IMR-90 (cell line): ENCODE measurements around the gene UCKL1. TPM values are rescaled to one million over a fixed set of nuclear protein-coding genes. Genes with fewer than 3 reads are reported as not detected.
"Not testable (repeated sequence)": the region's sequence is repeated elsewhere in the genome, so short reads cannot be mapped to it uniquely, and the experiment has no call there.

Experiments used
- ATAC-seq: fragments of 200-7000 bp; cut with Tn5 transposase; 2 replicates; pipeline ENCODE4 v1.9.1; 2020; ENCODE audit warnings: low read depth, mild to moderate bottlenecking, moderate library complexity
- BruUV-seq: library from RNA; stranded (reverse); fragments of 400-500 nt; replicated peaks from 2 replicates; lab custom pipeline; 2021; lab: Mats Ljungman, UMichigan
- CTCF ChIA-PET: fragments of 300-600 bp; formaldehyde crosslinking; extraction: SDS; loops from one replicate; lab custom pipeline; 2021; ENCODE audit warnings: antibody characterized with exemption; lab: Yijun Ruan, JAX
- POLR2A ChIA-PET: fragments of 300-600 bp; sonication (Branson Sonifier 250); formaldehyde crosslinking; loops from one replicate; lab custom pipeline; 2022; ENCODE audit warnings: antibody characterized with exemption; ENCODE audit not compliant: unreplicated experiment; lab: Charles Lee
- DNase-seq: peaks from one replicate; pipeline ENCODE4 v3.0.0; 2013
- H2AFZ ChIP-seq: replicated peaks from 2 replicates; pipeline ENCODE3; 2013; ENCODE audit warnings: low read length, mild to moderate bottlenecking; ENCODE audit not compliant: poor library complexity
- H2AK5ac ChIP-seq: 2 replicates; pipeline ENCODE4 v1.6.1; 2013; ENCODE audit warnings: low read depth, low read length, inconsistent platforms
- H2AK9ac ChIP-seq: replicated peaks from 2 replicates; pipeline ENCODE3; 2013; ENCODE audit warnings: mild to moderate bottlenecking, low read depth, low read length, moderate library complexity; ENCODE audit not compliant: poor library complexity
- H2BK120ac ChIP-seq: 2 replicates; pipeline ENCODE4 v1.6.1; 2013; ENCODE audit warnings: low read depth, low read length, inconsistent platforms
- H2BK15ac ChIP-seq: 3 replicates; pipeline ENCODE4 v1.6.1; 2013; ENCODE audit warnings: low read depth, low read length, inconsistent platforms
- H2BK20ac ChIP-seq: 2 replicates; pipeline ENCODE4 v1.6.1; 2013; ENCODE audit warnings: low read depth, mild to moderate bottlenecking, inconsistent platforms, low read length, moderate library complexity
- H2BK5ac ChIP-seq: 2 replicates; pipeline ENCODE4 v1.6.1; 2013; ENCODE audit warnings: mild to moderate bottlenecking, low read depth, low read length, inconsistent platforms; ENCODE audit not compliant: poor library complexity, severe bottlenecking
- H3K14ac ChIP-seq: replicated peaks from 2 replicates; pipeline ENCODE4 v1.6.1; 2013; ENCODE audit warnings: low read depth, low read length, inconsistent platforms
- H3K18ac ChIP-seq: 2 replicates; pipeline ENCODE4 v1.6.1; 2013; ENCODE audit warnings: low read depth, low read length, control low read depth
- H3K23ac ChIP-seq: 2 replicates; pipeline ENCODE4 v1.6.1; 2013; ENCODE audit warnings: low read depth, low read length, inconsistent platforms
- H3K27ac ChIP-seq: 2 replicates; pipeline ENCODE4 v1.5.1; 2013; ENCODE audit warnings: mild to moderate bottlenecking, control low read depth, low read length; ENCODE audit not compliant: insufficient read depth
- H3K27me3 ChIP-seq: 2 replicates; pipeline ENCODE4 v1.6.1; 2013; ENCODE audit warnings: low read length; ENCODE audit not compliant: control insufficient read depth, insufficient read depth
- H3K36me3 ChIP-seq: 2 replicates; pipeline ENCODE4 v1.6.1; 2013; ENCODE audit warnings: low read length, mixed read lengths; ENCODE audit not compliant: control insufficient read depth, insufficient read depth
- H3K4ac ChIP-seq: 2 replicates; pipeline ENCODE4 v1.6.1; 2013; ENCODE audit warnings: low read depth, low read length, inconsistent platforms
- H3K4me1 ChIP-seq: 2 replicates; pipeline ENCODE4 v1.6.1; 2013; ENCODE audit warnings: low read length, mixed read lengths; ENCODE audit not compliant: control insufficient read depth, insufficient read depth
- H3K4me2 ChIP-seq: 2 replicates; pipeline ENCODE4 v1.6.1; 2013; ENCODE audit warnings: low read depth, mild to moderate bottlenecking, control low read depth, low read length, moderate library complexity
- H3K4me3 ChIP-seq: 2 replicates; pipeline ENCODE4 v1.5.1; 2013; ENCODE audit warnings: low read depth, mild to moderate bottlenecking, control low read depth, low read length, moderate library complexity; ENCODE audit not compliant: insufficient read depth
- H3K56ac ChIP-seq: 2 replicates; pipeline ENCODE4 v1.6.1; 2013; ENCODE audit warnings: low read length, inconsistent platforms; ENCODE audit not compliant: insufficient read depth; ENCODE audit errors: extremely low read depth
- H3K79me1 ChIP-seq, 2 experiments: 2 replicates each; pipeline ENCODE4 v1.6.1; 2013; ENCODE audit warnings: low read length in 2 of 2, inconsistent platforms in 1 of 2, low read depth in 1 of 2
- H3K9ac ChIP-seq: 2 replicates; pipeline ENCODE4 v1.6.1; 2013; ENCODE audit warnings: low read depth, low read length, control low read depth
- H3K9me1 ChIP-seq: 2 replicates; pipeline ENCODE4 v1.6.1; 2013; ENCODE audit warnings: low read length, inconsistent platforms; ENCODE audit not compliant: insufficient read depth
- H3K9me3 ChIP-seq: 2 replicates; pipeline ENCODE4 v1.6.1; 2013; ENCODE audit warnings: low read length; ENCODE audit not compliant: control insufficient read depth, insufficient read depth
- H4K20me1 ChIP-seq: 2 replicates; pipeline ENCODE4 v1.6.1; 2013; ENCODE audit warnings: low read length, inconsistent platforms; ENCODE audit not compliant: insufficient read depth
- H4K5ac ChIP-seq: 2 replicates; pipeline ENCODE4 v1.6.1; 2013; ENCODE audit warnings: mild to moderate bottlenecking, low read depth, low read length, control low read depth
- H4K8ac ChIP-seq, 2 experiments: 2 replicates each; pipeline ENCODE4 v1.6.1; 2013; ENCODE audit warnings: low read depth in 2 of 2, low read length in 2 of 2, control low read depth in 1 of 2, inconsistent platforms in 1 of 2
- H4K91ac ChIP-seq: 2 replicates; pipeline ENCODE4 v1.6.1; 2013; ENCODE audit warnings: low read depth, low read length, inconsistent platforms; ENCODE audit not compliant: insufficient read depth
- CTCF ChIP-seq: conservative IDR thresholded peaks from 2 replicates; pipeline ENCODE4 v1.5.1; 2012; ENCODE audit warnings: mild to moderate bottlenecking, low read depth, low read length, improper control_type of control experiment
- POLR2A ChIP-seq: IDR thresholded peaks from 2 replicates; pipeline ENCODE4 v1.6.1; 2012; ENCODE audit warnings: mild to moderate bottlenecking, low read depth, low read length
- WGBS, 2 experiments: methylation state at CpG; one replicate each; pipeline versions ENCODE4 v1.1.5 to v1.1.7; 2013; ENCODE audit warnings: missing lambda C conversion rate in 2 of 2; ENCODE audit not compliant: insufficient read length in 1 of 2; ENCODE audit errors: extremely low coverage in 2 of 2; 5-methylcytosine and 5-hydroxymethylcytosine counted together
- dilution Hi-C: fragments of 300-500 bp; cut with HindIII; formaldehyde crosslinking; loops from one replicate; pipeline ENCODE4 v1.14.3; 2018; ENCODE audit warnings: low sequenced_read_pairs; ENCODE audit not compliant: unreplicated experiment
- in situ Hi-C: fragments of 300-500 bp; cut with MboI; formaldehyde crosslinking; loops from 3 replicates; pipeline ENCODE4 v1.14.3; 2019; ENCODE audit warnings: low sequenced_read_pairs, inconsistent platforms, mixed read lengths
- intact Hi-C: fragments of 100-400 bp; cut with micrococcal nuclease; formaldehyde crosslinking; loops from 2 replicates; pipeline ENCODE4 v1.10.0; 2022
- polyA plus RNA-seq, 3 experiments: library from polyadenylated mRNA; depleted of rRNA; stranded (reverse); fragments of >200 nt; gene quantifications; 2 replicates each; pipeline ENCODE4 v1.2.3, GENCODE V29; 2012; ENCODE audit warnings: low replicate concordance in 1 of 3
- total RNA-seq: library from RNA; depleted of rRNA; stranded (reverse); fragments of >200 nt; gene quantifications from 2 replicates; pipeline ENCODE4 v1.2.3, GENCODE V29; 2012

The UCKL1 gene
- total and polyA plus RNA-seq, 2 of the 4 experiments (the other 2 are of a cell fraction), result 16.7 to 54.7 TPM

GRCh38 chr20:63976980-63977738 lies 20.9 kb upstream of the UCKL1 start (continued):
- TF ChIP-seq CTCF (no peak), POLR2A (no peak)

GRCh38 chr20:63976511-63976910 lies 20.3 kb upstream of the UCKL1 start:
- H3K27ac ChIP-seq, POLR2A ChIA-PET, H3K9ac ChIP-seq, H3K27me3 ChIP-seq, H3K4ac ChIP-seq, ATAC-seq, H4K8ac ChIP-seq, H2BK15ac ChIP-seq, BruUV-seq, CTCF ChIA-PET, H3K4me3 ChIP-seq, H3K36me3 ChIP-seq, H3K14ac ChIP-seq, DNase-seq, H3K18ac ChIP-seq, H2BK120ac ChIP-seq, H2AK9ac ChIP-seq, H4K20me1 ChIP-seq, H2BK5ac ChIP-seq, H3K56ac ChIP-seq, H3K9me3 ChIP-seq, H2BK20ac ChIP-seq, H3K4me2 ChIP-seq, dilution Hi-C loops, H2AFZ ChIP-seq, intact Hi-C loops, H4K5ac ChIP-seq, H3K23ac ChIP-seq: not testable (repeated sequence)
- Histone ChIP-seq H2AK5ac (peak overlapping the region; percentile 48; the same call in 1 of the 2 replicates), H3K79me1 (peaks cover 3 to 12% of the 10 kb centered on the region in 2 experiments), H3K4me1 (peaks cover 36% of the 10 kb centered on the region), H4K91ac (peak overlapping the region; percentile 49; the same call in 1 of the 2 replicates), H3K9me1 (peaks cover 22% of the 10 kb centered on the region)
- WGBS, 2 experiments, result 90% methylated on average over 3 of the region's 7 CpGs; no CpG with 5 or more reads in 1 of the 2 experiments
- in situ Hi-C loops, result loop anchor here (10.0 kb wide), 1 partner anchor 442 kb away; the partner anchor contains the start of gene PTK6
